Loucy (cell line): Measurements from ENCODE around the gene FLT3LG.

Experiments
- CTCF ChIP-seq: fragments of 200-600 bp; sonication (generic); conservative IDR thresholded peaks from 2 replicates; pipeline ENCODE4 v1.5.1; 2014; ENCODE audit warnings: mild to moderate bottlenecking, antibody characterized with exemption, low read length
- EZH2phosphoT487 ChIP-seq: fragments of 200-600 bp; IDR thresholded peaks from 2 replicates; pipeline ENCODE4 v1.6.1; 2018; ENCODE audit warnings: antibody characterized with exemption, mild to moderate bottlenecking, moderate library complexity, borderline replicate concordance

- no peak for TF ChIP-seq CTCF
- TF ChIP-seq EZH2phosphoT487, result no peak
Observed at GRCh38 chr19:49486710-49487276, 12.8 kb downstream of the FLT3LG start.
